ENCODE data around the gene LILRB1. TPM values are rescaled to one million over a fixed set of nuclear protein-coding genes. Genes with fewer than 3 reads are reported as not detected.

Gene LILRB1
- total RNA-seq, 1 donor from 2014 or later, result not detected

DNA sequence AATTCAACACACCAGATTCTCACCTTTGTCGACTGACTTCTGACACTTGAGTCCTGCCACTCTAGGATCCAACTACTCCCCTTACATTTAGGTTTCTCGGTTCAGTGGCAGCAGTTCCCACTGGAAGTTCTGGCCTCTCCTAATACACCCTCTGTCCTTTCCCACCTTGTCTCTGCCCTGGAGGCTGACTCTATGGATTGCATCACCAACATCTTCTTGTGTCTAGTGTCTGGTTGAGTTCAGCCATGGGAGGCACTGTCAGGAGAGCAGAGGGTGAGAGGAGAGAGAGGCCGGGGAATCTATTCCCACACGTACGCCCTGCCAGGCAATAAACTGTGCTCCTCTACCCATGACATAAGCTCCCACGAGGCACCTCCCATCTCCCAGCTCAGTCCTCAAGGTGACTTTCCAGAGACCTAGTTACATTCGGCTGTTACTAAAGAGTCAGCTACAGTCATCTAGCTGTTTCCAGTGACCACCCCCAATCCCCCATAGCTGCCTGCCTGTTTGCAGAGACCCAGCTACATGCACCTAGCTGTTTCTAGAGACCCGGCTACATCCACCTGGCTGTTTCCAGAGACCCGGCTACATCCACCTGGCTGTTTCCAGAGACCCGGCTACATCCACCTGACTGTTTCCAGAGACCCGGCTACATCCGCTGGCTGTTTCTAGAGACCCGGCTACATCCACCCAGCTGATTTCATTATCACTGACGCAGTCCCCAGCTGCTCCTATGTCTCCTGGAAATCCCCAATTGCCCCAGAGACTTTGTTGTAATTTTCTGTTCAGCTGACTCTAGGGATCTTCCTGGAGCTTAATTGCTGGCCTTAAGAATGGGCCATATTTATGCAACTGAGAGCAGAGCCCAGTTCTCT, 24.4 kb downstream of the LILRB1 start:
- Mint-ChIP-seq H3K4me1 (ENCODE audit: low read depth) (no peaks in the 10 kb centered on the region), H3K27ac (no peak overlapping the region), H3K27me3 (ENCODE audit: low read depth) (no peaks in the 10 kb centered on the region), H3K9me3 (no peaks in the 10 kb centered on the region), H3K4me3 (ENCODE audit: low read depth) (no peak overlapping the region), H3K36me3 (ENCODE audit: low read depth) (no peaks in the 10 kb centered on the region)
- intact Hi-C loops (cut with micrococcal nuclease), result no loop called here
- no peak for DNase-seq (ENCODE audit: low spot score)

DNA sequence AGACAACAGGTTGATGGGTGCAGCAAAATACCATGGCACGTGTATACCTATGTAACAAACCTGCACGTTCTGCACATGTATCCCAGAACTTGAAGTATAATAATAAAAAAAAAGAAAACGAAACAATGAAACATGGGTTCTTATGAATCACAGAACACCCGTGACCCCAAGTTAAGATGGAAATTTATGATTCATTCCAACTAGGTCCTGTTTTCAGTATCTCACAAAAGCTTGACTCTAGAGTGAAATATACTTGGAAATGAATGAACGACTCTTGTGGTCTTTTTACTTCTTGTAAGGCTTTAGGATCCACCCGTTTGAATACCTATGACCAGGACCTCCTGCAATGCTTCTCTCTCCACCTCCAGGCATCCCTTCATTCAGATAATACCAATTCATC, 29.0 kb downstream of the LILRB1 start:
- Mint-ChIP-seq H3K4me3 (ENCODE audit: low read depth) (no peak overlapping the region), H3K4me1 (ENCODE audit: low read depth) (no peaks in the 10 kb centered on the region), H3K36me3 (ENCODE audit: low read depth) (no peaks in the 10 kb centered on the region), H3K9me3 (no peaks in the 10 kb centered on the region), H3K27ac (no peak overlapping the region), H3K27me3 (ENCODE audit: low read depth) (no peaks in the 10 kb centered on the region)
- intact Hi-C loops (cut with micrococcal nuclease), result no loop called here
- no peak for DNase-seq (ENCODE audit: low spot score)

DNA sequence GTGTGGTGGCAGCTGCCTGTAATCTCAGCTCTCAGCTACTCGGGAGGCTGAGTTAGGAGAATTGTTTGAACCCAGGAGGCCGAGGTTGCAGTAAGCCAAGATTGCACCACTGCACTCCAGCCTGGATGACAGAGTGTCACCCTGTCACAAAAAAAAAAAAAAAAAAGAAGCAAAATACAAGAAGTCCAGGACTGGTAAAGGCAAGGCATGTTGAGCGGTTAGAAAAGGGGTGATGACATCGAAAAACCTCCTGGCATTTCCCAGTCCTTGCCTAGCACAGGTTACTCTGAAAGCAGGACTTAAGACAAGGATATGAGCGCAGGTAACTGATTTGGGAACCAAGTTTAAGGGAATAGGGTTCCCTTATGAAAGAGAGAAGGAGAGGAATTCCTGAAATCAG, 30.0 kb downstream of the LILRB1 start:
- H3K27me3 Mint-ChIP-seq (ENCODE audit: low read depth), result no peaks in the 10 kb centered on the region
- no peak overlapping the region for H3K4me3 Mint-ChIP-seq (ENCODE audit: low read depth)
- no peaks in the 10 kb centered on the region for H3K4me1 Mint-ChIP-seq (ENCODE audit: low read depth)
- H3K27ac Mint-ChIP-seq, result no peak overlapping the region
- intact Hi-C loops (cut with micrococcal nuclease), result no loop called here
- no peak for DNase-seq (ENCODE audit: low spot score)
- no peaks in the 10 kb centered on the region for H3K9me3 Mint-ChIP-seq
- H3K36me3 Mint-ChIP-seq (ENCODE audit: low read depth), result no peaks in the 10 kb centered on the region

DNA sequence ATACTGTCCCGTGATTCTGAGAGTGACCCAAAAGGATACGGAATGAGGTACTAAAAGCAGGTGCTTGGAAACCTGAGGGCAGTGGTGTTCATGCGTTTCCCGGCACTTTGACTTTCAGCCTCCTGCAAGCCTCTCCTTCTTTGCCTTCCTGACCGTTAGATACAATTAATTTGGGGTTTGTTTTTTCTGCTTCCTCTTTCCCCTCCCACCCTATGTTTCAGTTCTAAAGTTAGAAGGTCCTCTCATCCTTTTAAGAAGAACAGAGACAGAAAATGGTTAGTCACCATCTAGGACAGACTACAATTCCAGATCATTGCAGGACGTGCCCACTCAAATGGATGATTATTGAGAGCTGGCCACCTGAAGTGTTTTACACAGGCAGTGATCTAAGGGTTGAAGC, 30.7 kb downstream of the LILRB1 start:
- Mint-ChIP-seq H3K36me3 (ENCODE audit: low read depth) (no peaks in the 10 kb centered on the region), H3K4me3 (ENCODE audit: low read depth) (no peak overlapping the region), H3K9me3 (no peaks in the 10 kb centered on the region), H3K27ac (no peak overlapping the region), H3K4me1 (ENCODE audit: low read depth) (no peaks in the 10 kb centered on the region), H3K27me3 (ENCODE audit: low read depth) (no peaks in the 10 kb centered on the region)
- intact Hi-C loops (cut with micrococcal nuclease), result no loop called here
- DNase-seq (ENCODE audit: low spot score), result no peak

DNA sequence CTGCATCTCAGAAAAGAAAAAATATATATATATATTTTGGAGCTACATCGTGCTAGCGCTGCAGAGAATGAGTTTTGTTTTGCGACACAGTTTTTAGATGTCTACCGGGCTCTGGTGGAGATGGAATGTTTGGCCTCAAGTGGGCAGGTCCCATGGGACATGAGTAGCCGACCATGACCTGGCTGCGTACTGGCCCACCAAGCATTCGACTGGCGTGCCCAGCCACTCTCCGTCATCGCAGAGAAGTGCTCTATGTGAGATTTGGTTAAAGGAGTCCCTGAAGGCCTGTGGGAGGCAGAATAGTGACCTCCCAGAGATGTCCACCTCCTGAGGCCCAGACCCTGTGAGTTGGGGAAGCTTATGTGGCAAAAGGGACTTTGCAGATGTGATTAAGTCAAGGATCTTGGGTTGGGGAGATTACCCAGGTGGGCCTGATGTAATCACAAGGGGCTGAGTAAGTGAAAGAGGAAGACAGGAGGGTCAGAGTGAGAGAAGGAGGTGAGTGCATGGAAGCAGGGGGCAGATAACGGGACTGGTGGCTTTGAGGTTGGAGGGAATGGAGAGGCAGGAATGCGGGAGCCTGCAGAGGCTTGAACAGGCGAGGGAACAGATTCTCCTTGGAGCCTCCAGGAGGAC, 31.7 kb downstream of the LILRB1 start:
- Mint-ChIP-seq H3K9me3 (no peaks in the 10 kb centered on the region), H3K36me3 (ENCODE audit: low read depth) (no peaks in the 10 kb centered on the region), H3K4me1 (ENCODE audit: low read depth) (no peaks in the 10 kb centered on the region), H3K4me3 (ENCODE audit: low read depth) (no peak overlapping the region), H3K27me3 (ENCODE audit: low read depth) (no peaks in the 10 kb centered on the region), H3K27ac (no peak overlapping the region)
- no peak for DNase-seq (ENCODE audit: low spot score)
- intact Hi-C loops (cut with micrococcal nuclease), result no loop called here

DNA sequence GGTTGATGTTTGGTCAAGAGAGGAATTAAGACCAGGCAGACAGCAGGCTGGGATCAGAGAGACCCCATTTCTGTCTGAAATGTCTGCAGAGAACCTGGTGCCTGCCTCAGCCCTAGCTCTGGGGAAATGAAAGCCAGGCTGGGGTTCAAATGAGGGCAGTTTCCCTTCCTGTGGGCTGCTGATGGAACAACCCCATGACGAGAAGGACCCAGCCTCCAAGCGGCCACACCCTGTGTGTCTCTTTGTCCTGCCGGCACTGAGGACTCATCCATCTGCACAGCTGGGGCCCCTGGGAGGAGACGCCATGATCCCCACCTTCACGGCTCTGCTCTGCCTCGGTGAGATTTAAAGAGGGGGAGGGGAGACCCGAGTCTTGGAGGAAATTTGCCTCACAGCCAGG, 32.4 kb downstream of the LILRB1 start, which contains the start of gene LILRB4:
TSS of gene LILRB4 (plus strand) at position 256 of the 400 bp plus-strand sequence. CDS start at position 305, 49 bp downstream.
- H3K4me1 Mint-ChIP-seq (ENCODE audit: low read depth), result no peaks in the 10 kb centered on the region
- H3K27ac Mint-ChIP-seq, result no peak within 1 kb of the TSS
- DNase-seq (ENCODE audit: low spot score), result no peak
- intact Hi-C loops (cut with micrococcal nuclease), result no loop called here
- H3K27me3 Mint-ChIP-seq (ENCODE audit: low read depth), result no peaks in the 10 kb centered on the region
- no peaks in the 10 kb centered on the region for H3K36me3 Mint-ChIP-seq (ENCODE audit: low read depth)
- H3K9me3 Mint-ChIP-seq, result no peaks in the 10 kb centered on the region
- H3K4me3 Mint-ChIP-seq (ENCODE audit: low read depth), result no peak within 1 kb of the TSS

DNA sequence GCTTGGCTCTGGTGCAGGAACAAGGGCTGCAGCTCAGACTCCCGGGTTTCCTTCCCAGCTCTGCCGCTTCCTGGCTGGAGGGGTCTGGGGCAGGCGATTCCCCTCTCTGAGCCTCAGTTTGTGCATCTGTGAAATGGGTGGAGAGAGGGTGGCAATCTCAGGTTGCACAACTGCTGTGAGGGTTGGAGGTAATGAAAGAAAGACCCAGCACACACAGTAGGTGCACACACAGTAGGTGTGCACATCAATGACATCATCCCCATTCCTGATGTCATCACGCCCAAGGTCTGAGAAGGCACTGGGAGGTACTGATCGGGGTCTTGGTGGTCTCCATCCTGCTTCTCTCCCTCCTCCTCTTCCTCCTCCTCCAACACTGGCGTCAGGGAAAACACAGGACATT, 35.2 kb downstream of the LILRB1 start:
- intact Hi-C loops (cut with micrococcal nuclease), result no loop called here
- DNase-seq (ENCODE audit: low spot score), result no peak
- Mint-ChIP-seq H3K27me3 (ENCODE audit: low read depth) (peaks cover 3% of the 10 kb centered on the region), H3K27ac (no peak overlapping the region), H3K4me1 (ENCODE audit: low read depth) (no peaks in the 10 kb centered on the region), H3K36me3 (ENCODE audit: low read depth) (no peaks in the 10 kb centered on the region), H3K4me3 (ENCODE audit: low read depth) (no peak overlapping the region), H3K9me3 (peaks cover 6% of the 10 kb centered on the region)

DNA sequence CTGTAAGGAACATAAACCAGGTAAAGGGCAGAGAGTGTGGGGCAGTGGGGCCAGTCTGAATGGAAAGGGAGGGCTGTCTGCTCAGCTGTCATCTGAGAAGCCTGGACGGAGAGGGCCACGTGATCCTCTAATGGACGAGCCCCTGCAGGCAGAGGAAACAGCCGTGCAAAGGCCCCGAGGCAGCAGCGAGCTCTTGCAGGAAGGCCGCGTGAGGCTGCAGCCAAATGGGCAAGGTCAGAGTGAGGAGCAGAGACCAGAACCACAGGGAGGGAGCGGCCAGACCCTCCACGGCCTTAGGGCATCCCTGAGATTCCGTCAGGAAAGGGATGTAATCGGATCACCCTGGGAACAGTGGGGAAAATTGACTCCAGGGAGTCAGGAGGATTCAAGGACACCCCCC, 36.9 kb downstream of the LILRB1 start:
- DNase-seq (ENCODE audit: low spot score), result no peak
- intact Hi-C loops (cut with micrococcal nuclease), result no loop called here
- Mint-ChIP-seq H3K36me3 (ENCODE audit: low read depth) (no peaks in the 10 kb centered on the region), H3K4me3 (ENCODE audit: low read depth) (no peak overlapping the region), H3K9me3 (peaks cover 6% of the 10 kb centered on the region), H3K27ac (no peak overlapping the region), H3K4me1 (ENCODE audit: low read depth) (no peaks in the 10 kb centered on the region), H3K27me3 (ENCODE audit: low read depth) (peaks cover 3% of the 10 kb centered on the region)

DNA sequence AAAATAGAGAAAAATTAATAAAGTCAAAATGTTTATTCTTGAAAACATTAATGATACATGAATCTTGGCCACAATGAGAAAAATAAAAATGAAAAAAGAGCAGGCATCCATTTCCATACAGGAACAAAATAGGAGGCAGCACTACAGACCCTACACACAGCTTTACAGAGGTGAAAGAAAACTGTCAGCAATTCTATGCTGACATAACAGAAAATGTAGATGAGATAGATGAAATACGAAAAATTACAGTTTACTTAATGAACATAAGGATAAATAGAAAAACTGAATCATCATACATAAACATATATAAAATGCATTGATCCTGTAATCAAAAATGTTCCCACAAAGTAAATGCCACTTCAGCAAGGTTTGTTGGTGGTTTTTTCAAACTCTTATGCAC, 38.1 kb downstream of the LILRB1 start:
- Mint-ChIP-seq H3K4me1 (ENCODE audit: low read depth) (no peaks in the 10 kb centered on the region), H3K9me3 (peaks cover 6% of the 10 kb centered on the region), H3K27ac (no peak overlapping the region), H3K36me3 (ENCODE audit: low read depth) (no peaks in the 10 kb centered on the region), H3K27me3 (ENCODE audit: low read depth) (peaks cover 3% of the 10 kb centered on the region), H3K4me3 (ENCODE audit: low read depth) (no peak overlapping the region)
- intact Hi-C loops (cut with micrococcal nuclease), result no loop called here
- DNase-seq (ENCODE audit: low spot score), result no peak

DNA sequence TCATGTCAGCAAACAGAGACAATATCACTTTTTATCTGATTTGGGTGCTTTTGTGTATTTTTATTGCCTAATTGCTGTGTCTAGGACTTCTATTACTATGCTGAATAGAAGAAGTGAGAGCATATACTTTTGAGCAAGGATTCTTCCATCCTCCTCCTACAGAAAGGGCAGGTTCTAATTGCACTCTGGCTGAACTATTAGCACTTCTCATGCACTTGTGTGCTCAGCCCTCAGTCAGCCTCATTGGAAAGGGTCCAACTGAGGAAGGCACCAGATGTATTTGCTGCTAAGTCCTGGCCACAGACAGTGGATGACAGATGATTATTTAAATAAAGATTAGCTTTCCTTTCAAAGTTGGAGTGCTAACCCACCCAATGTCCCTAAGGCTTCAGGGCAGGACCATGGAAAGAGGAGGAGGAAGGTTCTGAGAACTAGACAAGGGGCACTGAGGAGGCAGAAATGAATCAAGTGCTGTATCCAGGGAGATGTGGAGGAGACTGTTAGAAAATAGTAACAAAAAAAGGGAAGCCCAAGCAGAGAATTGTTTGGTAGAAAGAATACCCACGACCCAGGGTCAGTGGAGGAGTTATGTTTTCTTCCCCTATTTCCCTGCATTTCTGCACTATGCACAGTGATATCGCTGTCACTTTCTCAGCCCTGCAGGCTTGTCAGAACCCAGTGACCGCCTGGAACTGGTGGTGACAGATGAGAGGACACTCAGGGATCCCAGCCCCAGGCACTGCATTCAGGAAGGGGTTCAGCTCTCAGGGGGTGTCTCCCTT, 40.5 kb downstream of the LILRB1 start:
- intact Hi-C loops (cut with micrococcal nuclease), result no loop called here

DNA sequence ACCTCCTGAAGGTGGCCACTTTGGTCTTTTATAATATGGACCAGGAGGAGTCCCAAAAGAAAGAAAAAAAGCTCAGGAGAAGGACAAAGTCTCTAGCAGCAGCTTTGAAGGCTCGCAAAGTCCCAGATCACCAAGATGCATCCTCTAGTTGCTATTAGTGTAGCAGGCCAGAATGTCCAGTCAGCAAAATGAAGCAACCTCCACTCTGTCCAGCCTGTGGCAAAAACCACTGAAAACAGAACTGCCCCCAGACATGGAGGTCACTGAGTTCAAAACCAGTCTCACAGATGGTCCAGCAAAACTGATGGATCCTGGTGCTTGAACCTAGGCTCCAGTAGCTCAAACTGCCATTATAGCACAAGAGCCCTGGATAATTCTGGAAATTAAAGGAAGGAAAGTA, 42.9 kb downstream of the LILRB1 start:
- no peaks in the 10 kb centered on the region for H3K4me1 Mint-ChIP-seq (ENCODE audit: low read depth)
- peaks cover 2% of the 10 kb centered on the region for H3K9me3 Mint-ChIP-seq
- H3K36me3 Mint-ChIP-seq (ENCODE audit: low read depth), result no peaks in the 10 kb centered on the region
- no peak overlapping the region for H3K27ac Mint-ChIP-seq
- no peak for DNase-seq (ENCODE audit: low spot score)
- H3K4me3 Mint-ChIP-seq (ENCODE audit: low read depth), result no peak overlapping the region
- intact Hi-C loops (cut with micrococcal nuclease), result no loop called here
- peaks cover 3% of the 10 kb centered on the region for H3K27me3 Mint-ChIP-seq (ENCODE audit: low read depth)

More for the DNA sequence above, 40.5 kb downstream of the LILRB1 start:
- H3K27me3 Mint-ChIP-seq (ENCODE audit: low read depth), result peaks cover 3% of the 10 kb centered on the region
- H3K4me3 Mint-ChIP-seq (ENCODE audit: low read depth), result no peak overlapping the region
- no peaks in the 10 kb centered on the region for H3K4me1 Mint-ChIP-seq (ENCODE audit: low read depth)
- H3K36me3 Mint-ChIP-seq (ENCODE audit: low read depth), result no peaks in the 10 kb centered on the region
- H3K9me3 Mint-ChIP-seq, result peaks cover 6% of the 10 kb centered on the region
- no peak for DNase-seq (ENCODE audit: low spot score)
- no peak overlapping the region for H3K27ac Mint-ChIP-seq

DNA sequence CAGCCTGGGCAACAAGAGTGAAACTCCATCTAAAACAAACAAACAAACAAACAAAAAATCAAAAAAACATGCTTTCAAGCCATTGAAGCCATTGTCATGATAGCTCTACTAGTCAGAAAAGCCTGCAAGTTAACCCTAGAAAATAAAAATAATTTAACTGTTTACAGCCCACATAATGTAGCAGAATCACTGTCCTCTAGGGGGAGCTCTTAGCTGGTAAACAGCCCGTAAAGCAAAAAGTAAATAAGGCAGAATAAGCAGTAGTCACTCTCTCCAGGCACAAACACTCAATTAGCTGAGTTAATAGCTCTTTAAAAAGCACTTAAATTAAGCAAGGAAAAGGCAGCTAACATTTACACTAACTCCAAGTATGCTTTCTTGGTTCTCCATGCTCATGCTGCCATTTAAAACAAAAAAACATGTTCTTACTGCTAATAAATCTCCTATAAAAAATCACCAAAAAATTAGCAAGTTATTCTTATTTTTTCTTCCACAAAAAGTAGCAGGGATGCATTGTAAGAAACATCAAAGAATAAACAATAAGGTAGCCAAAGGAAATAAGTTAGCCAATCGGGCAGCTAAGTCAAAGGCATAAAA, 43.8 kb downstream of the LILRB1 start:
- no peaks in the 10 kb centered on the region for H3K4me1 Mint-ChIP-seq (ENCODE audit: low read depth)
- peaks cover 3% of the 10 kb centered on the region for H3K27me3 Mint-ChIP-seq (ENCODE audit: low read depth)
- H3K9me3 Mint-ChIP-seq, result no peaks in the 10 kb centered on the region
- H3K36me3 Mint-ChIP-seq (ENCODE audit: low read depth), result no peaks in the 10 kb centered on the region
- no peak for DNase-seq (ENCODE audit: low spot score)
- H3K4me3 Mint-ChIP-seq (ENCODE audit: low read depth), result no peak overlapping the region
- H3K27ac Mint-ChIP-seq, result no peak overlapping the region
- intact Hi-C loops (cut with micrococcal nuclease), result no loop called here
